OCI-LY1 (cell line): ENCODE data around the gene ELOVL6.

ENCODE experiments used
- H2AFZ ChIP-seq: fragments of 200-600 bp; sonication (generic), shearing (Covaris generic); 2 replicates; pipeline ENCODE4 v1.6.0; 2014; ENCODE audit warnings: antibody characterized with exemption, mild to moderate bottlenecking, low read length
- H3F3A ChIP-seq: fragments of 200-600 bp; sonication (generic), shearing (Covaris generic); 2 replicates; pipeline ENCODE4 v1.6.0; 2014; ENCODE audit warnings: mild to moderate bottlenecking, antibody characterized with exemption, low read length, moderate library complexity; ENCODE audit not compliant: insufficient read depth
- H3K27ac ChIP-seq: fragments of 200-600 bp; sonication (generic); 2 replicates; pipeline ENCODE4 v1.5.1; 2014; ENCODE audit warnings: low read length, mixed run types, mild to moderate bottlenecking, low read depth; ENCODE audit not compliant: poor library complexity, severe bottlenecking
- H3K27me3 ChIP-seq: fragments of 200-600 bp; sonication (generic); 2 replicates; pipeline ENCODE4 v1.6.0; 2014; ENCODE audit warnings: antibody characterized with exemption, mild to moderate bottlenecking, low read length, moderate library complexity; ENCODE audit not compliant: insufficient read depth
- H3K36me3 ChIP-seq: fragments of 200-600 bp; sonication (generic); 2 replicates; pipeline ENCODE4 v1.6.1; 2014; ENCODE audit warnings: mild to moderate bottlenecking, antibody characterized with exemption, low read length, moderate library complexity, mixed read lengths; ENCODE audit not compliant: insufficient read depth
- H3K4me1 ChIP-seq: fragments of 200-600 bp; sonication (generic); 2 replicates; pipeline ENCODE4 v1.5.1; 2014; ENCODE audit warnings: mild to moderate bottlenecking, low read length, moderate library complexity; ENCODE audit not compliant: insufficient read depth, severe bottlenecking
- H3K4me2 ChIP-seq: fragments of 200-600 bp; sonication (generic), shearing (Covaris generic); 2 replicates; pipeline ENCODE4 v1.6.1; 2014; ENCODE audit warnings: low read length
- H3K4me3 ChIP-seq: fragments of 200-600 bp; sonication (generic); 2 replicates; pipeline ENCODE4 v1.5.1; 2014; ENCODE audit warnings: low read length, low read depth, mild to moderate bottlenecking, mixed read lengths; ENCODE audit not compliant: poor library complexity, severe bottlenecking
- H3K79me2 ChIP-seq: fragments of 200-600 bp; shearing (Covaris generic); 2 replicates; pipeline ENCODE4 v1.6.1; 2016; ENCODE audit warnings: mixed run types, low read length, mixed read lengths; ENCODE audit not compliant: insufficient read depth
- H3K9ac ChIP-seq: fragments of 200-600 bp; sonication (generic), shearing (Covaris generic); 2 replicates; pipeline ENCODE4 v1.6.1; 2014; ENCODE audit warnings: mild to moderate bottlenecking, low read length, mixed read lengths
- H3K9me2 ChIP-seq: fragments of 200-600 bp; sonication (generic), shearing (Covaris generic); 2 replicates; pipeline ENCODE4 v1.6.1; 2014; ENCODE audit warnings: low read depth, mild to moderate bottlenecking, low read length, mixed read lengths
- H3K9me3 ChIP-seq: fragments of 200-600 bp; shearing (Covaris generic); 2 replicates; pipeline ENCODE4 v1.6.1; 2014; ENCODE audit warnings: low read length, mixed read lengths
- H4K20me1 ChIP-seq: fragments of 200-600 bp; sonication (generic), shearing (Covaris generic); 2 replicates; pipeline ENCODE4 v1.6.0; 2016; ENCODE audit warnings: mild to moderate bottlenecking, low read length; ENCODE audit not compliant: insufficient read depth
- CTCF ChIP-seq: fragments of 200-600 bp; sonication (generic), shearing (Covaris generic); IDR thresholded peaks from 2 replicates; pipeline ENCODE4 v1.5.1; 2017; ENCODE audit warnings: mild to moderate bottlenecking, antibody characterized with exemption, low read length, moderate library complexity, mixed read lengths
- EZH2 ChIP-seq: fragments of 200-600 bp; sonication (generic), shearing (Covaris generic); IDR thresholded peaks from 2 replicates; pipeline ENCODE4 v1.8.0; 2017; ENCODE audit warnings: borderline replicate concordance, mixed run types, mild to moderate bottlenecking, antibody characterized with exemption, low read length, moderate library complexity, mixed read lengths

ELOVL6 gene

DNA sequence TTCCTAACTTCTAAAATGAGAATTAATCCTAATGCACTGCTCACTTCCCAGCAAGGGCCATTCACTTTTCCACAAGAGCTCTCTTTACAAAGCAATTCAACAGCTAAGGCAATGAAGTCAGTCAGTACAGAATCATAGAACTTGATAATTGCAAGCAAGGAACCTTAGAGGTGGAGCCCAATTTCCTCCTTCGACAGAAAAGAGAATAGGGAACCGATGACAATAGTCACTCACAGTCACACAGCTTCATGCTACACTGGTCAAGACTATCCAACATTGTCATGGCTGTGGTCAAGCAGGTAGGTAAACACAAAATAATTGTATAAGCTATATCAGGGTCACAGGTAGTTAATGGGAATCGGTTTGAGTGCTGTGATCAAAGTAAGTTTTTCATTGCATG is 90.0 kb downstream of the ELOVL6 start:
- Histone ChIP-seq H4K20me1 (no peaks in the 10 kb centered on the region), H3K9me2 (no peaks in the 10 kb centered on the region), H3K79me2 (no peaks in the 10 kb centered on the region), H3K27ac (no peak overlapping the region), H3K4me3 (no peak overlapping the region), H3K27me3 (no peaks in the 10 kb centered on the region), H2AFZ (no peak overlapping the region), H3K9me3 (no peaks in the 10 kb centered on the region), H3K9ac (no peak overlapping the region), H3F3A (no peaks in the 10 kb centered on the region), H3K36me3 (peaks cover 40% of the 10 kb centered on the region), H3K4me1 (peaks cover 14% of the 10 kb centered on the region), H3K4me2 (no peak overlapping the region)
- no peak for TF ChIP-seq CTCF
- no peak for TF ChIP-seq EZH2

- no peak overlapping the region for H2AFZ ChIP-seq
Observed at GRCh38 chr4:110107866-110108265, 90.5 kb downstream of the ELOVL6 start.

GRCh38 chr4:110106931-110107296 is 91.5 kb downstream of the ELOVL6 start:
- no peaks in the 10 kb centered on the region for H3K79me2 ChIP-seq
- no peak overlapping the region for H2AFZ ChIP-seq
- no peak overlapping the region for H3K4me2 ChIP-seq
- H3K4me3 ChIP-seq: no peak overlapping the region
- no peaks in the 10 kb centered on the region for H3F3A ChIP-seq
- no peak overlapping the region for H3K27ac ChIP-seq
- H4K20me1 ChIP-seq: no peaks in the 10 kb centered on the region
- H3K4me1 ChIP-seq: peaks cover 14% of the 10 kb centered on the region
- peaks cover 40% of the 10 kb centered on the region for H3K36me3 ChIP-seq
- TF ChIP-seq EZH2 (no peak), CTCF (no peak)
- no peaks in the 10 kb centered on the region for H3K9me2 ChIP-seq
- H3K27me3 ChIP-seq: no peaks in the 10 kb centered on the region
- H3K9ac ChIP-seq: no peak overlapping the region
- no peaks in the 10 kb centered on the region for H3K9me3 ChIP-seq

More at GRCh38 chr4:110107866-110108265, 90.5 kb downstream of the ELOVL6 start:
- Histone ChIP-seq H4K20me1 (no peaks in the 10 kb centered on the region), H3K4me1 (peaks cover 14% of the 10 kb centered on the region), H3K36me3 (peaks cover 46% of the 10 kb centered on the region), H3K27me3 (no peaks in the 10 kb centered on the region), H3K4me2 (no peak overlapping the region), H3K4me3 (no peak overlapping the region), H3K27ac (no peak overlapping the region), H3K79me2 (no peaks in the 10 kb centered on the region), H3K9ac (no peak overlapping the region), H3K9me2 (no peaks in the 10 kb centered on the region), H3F3A (no peaks in the 10 kb centered on the region), H3K9me3 (no peaks in the 10 kb centered on the region)
- TF ChIP-seq EZH2: no peak
- no peak for TF ChIP-seq CTCF
